NCI-H1048 (cell line): ENCODE results near the gene PLSCR3.

Experiments
- DNase-seq: peaks from one replicate; lab custom pipeline; 2025; lab: John Stamatoyannopoulos, UW

PLSCR3 gene

DNA sequence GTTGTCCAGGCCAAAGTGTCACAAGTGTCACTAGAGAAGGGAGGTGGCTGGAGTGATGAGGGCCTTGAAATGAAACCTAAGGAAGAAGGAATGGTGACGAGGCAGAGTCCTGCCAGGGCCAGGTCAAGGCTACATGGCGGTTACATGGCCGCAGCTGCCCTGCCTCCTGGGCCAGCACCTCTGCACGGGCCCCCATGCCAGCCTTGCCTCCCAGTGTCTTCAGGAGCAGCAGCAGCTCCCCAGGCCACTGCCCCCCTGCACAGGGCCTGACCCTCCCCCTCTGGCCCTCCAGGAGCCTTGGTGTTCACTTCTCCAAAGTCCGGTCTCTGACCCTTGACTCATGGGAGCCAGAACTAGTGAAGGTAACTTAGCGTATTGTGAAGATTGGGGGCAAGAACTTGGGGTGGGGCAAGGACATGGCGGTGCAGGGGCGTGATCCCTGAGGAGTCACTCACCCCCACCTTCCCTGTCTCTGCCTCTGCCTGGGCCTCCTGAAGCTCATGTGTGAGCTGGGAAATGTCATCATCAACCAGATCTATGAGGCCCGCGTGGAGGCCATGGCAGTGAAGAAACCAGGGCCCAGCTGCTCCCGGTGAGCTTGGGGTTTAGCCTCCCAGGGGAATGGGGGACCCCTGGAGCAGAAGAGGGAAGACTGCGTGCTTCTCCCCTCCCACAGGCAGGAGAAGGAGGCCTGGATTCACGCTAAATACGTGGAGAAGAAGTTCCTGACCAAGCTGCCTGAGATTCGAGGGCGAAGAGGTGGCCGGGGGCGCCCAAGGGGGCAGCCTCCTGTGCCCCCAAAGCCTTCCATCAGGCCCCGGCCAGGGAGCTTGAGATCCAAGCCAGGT is 46.5 kb downstream of the PLSCR3 start:
- DNase-seq = no peak

DNA sequence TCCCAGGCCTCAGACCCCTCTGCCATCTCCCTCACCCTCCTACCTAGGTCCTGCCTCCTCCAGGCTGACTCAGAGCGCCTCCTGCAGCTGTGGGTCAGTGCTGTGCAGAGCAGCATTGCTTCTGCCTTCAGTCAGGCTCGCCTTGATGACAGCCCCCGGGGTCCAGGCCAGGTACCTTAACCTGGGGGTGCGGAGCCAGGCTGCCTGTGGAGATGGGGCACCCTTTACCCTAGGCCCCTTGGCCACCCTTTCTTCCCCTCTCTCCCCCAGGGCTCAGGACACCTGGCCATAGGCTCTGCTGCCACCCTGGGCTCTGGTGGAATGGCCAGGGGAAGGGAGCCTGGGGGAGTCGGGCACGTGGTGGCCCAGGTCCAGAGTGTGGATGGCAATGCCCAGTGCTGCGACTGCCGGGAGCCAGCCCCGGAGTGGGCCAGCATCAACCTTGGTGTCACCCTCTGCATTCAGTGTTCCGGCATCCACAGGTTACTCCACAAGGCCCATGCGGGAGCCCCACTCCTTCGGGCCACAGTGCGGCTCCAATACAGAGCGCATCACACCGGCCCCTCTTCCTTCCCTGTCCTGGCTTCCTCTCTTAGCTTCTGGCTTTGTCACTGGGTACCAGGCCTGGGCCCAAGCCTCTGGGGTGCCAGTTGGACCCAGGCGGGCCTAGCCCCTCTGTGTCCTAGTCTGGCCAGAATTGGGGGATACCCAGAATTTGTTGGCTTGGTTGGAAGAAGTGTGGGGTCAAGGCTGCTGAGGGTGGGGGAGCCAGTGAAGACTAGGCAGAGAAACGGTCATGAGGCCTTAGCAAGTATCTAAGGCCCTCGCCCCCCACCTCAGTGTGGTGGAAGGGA is 47.3 kb downstream of the PLSCR3 start:
- DNase-seq = no peak

DNA sequence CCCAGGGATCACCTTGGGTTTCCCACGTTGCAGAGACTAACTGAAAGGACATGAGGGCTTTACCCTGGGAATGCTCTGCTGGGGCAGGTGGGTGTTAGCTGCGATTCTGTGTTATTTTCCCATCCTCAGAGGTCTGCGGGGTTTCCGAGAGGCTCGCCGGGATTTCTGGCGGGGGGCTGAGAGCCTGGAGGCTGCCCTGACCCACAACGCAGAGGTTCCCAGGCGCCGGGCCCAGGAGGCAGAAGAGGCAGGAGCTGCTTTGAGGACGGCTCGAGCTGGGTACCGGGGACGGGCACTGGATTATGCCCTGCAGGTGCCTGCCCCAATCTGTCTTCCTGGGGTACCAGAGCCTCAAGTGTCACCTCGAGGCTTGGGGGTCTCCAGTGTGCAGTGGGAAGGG is 51.1 kb downstream of the PLSCR3 start:
- DNase-seq = no peak

DNA sequence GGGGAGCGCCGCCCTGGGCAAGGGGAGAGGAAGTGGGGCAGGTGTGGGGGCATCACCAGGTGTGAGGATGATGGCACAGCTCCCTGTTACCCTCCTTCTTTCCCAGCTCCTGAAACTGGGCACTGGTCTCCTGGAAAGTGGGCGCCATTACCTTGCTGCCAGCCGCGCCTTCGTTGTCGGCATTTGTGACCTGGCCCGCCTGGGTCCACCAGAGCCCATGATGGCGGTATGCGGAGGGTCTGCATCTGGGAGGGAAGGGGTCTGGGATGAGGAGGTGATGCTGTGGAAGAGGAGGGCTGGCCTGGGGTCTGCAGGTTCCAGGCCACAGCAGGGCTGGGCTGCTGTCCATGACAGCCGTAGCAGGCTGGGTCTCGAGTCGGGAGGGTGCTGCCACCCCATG is 52.5 kb downstream of the PLSCR3 start:
- DNase-seq = no peak

DNA sequence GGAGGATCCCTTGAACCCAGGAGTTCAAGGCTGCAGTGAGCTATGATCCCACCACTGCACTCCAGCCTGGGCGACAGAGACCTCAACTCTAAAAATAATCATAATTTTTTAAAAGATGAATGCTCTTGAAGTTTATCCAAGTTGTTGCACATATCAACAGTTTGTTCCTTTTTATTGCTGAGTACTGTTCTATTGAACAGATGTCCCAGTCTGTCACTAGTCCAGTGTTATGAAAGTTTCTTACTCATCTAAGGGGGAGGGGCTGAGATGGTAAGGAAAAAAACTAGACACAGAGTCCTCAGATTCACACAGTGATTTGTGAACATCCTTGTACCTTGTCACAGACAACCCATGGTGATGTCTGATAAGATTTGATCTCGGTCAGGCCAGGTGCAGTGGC is 54.1 kb downstream of the PLSCR3 start:
- no peak for DNase-seq
